HCT116 (cell line): ENCODE data around the gene DCHS2. TPM values are rescaled to one million over a fixed set of nuclear protein-coding genes. Genes with fewer than 3 reads are reported as not detected.

Source experiments
- ATAC-seq: fragments of 200-7000 bp; cut with Tn5 transposase; 2 replicates; pipeline ENCODE4 v1.9.1; 2020; ENCODE audit warnings: mild to moderate bottlenecking, moderate library complexity
- BruUV-seq: library from RNA; stranded (reverse); fragments of 400-500 nt; replicated peaks from 2 replicates; lab custom pipeline; 2021; lab: Mats Ljungman, UMichigan
- CTCF ChIA-PET: fragments of 300-600 bp; sonication (Branson Sonifier 250); formaldehyde crosslinking; loops from one replicate; lab custom pipeline; 2021; ENCODE audit warnings: antibody characterized with exemption; lab: Charles Lee
- POLR2A ChIA-PET: fragments of 300-600, 350-600 bp; sonication (Branson Sonifier 250); formaldehyde crosslinking; loops from one replicate; lab custom pipeline; 2021; ENCODE audit warnings: antibody characterized with exemption; lab: Charles Lee
- RAD21 ChIA-PET, 2 experiments: fragments of 300-600 bp; sonication (Branson Sonifier 250); formaldehyde crosslinking; loops; one replicate each; lab custom pipeline; 2023; ENCODE audit warnings: low total read pairs in 2 of 2; ENCODE audit not compliant: uncharacterized antibody in 2 of 2, unreplicated experiment in 2 of 2, low non-redundant PET in 1 of 2; lab: Charles Lee
- DNase-seq: peaks from one replicate; pipeline ENCODE4 v3.0.0-alpha.2; 2010; ENCODE audit warnings: low read depth, low spot score
- H2AFZ ChIP-seq: fragments of 200-600 bp; shearing (Covaris generic), sonication (generic); 2 replicates; pipeline ENCODE4 v1.6.1; 2017; ENCODE audit warnings: low read depth, mixed run types, mixed read lengths, antibody characterized with exemption, low read length; ENCODE audit not compliant: poor library complexity, severe bottlenecking
- H3K27ac ChIP-seq: 2 replicates; pipeline ENCODE4 v1.5.1; 2012; ENCODE audit warnings: low read depth, low read length
- H3K27me3 ChIP-seq: fragments of 200-600 bp; sonication (generic); 2 replicates; pipeline ENCODE4 v1.6.1; 2016; ENCODE audit warnings: mixed run types, low read length, mixed read lengths; ENCODE audit not compliant: insufficient read depth
- H3K36me3 ChIP-seq, 2 experiments: fragments of 200-500 bp in 1 of 2; fragments of 200-600 bp in 1 of 2; sonication (Bioruptor generic) in 1 of 2; sonication (generic) in 1 of 2; 2 replicates each; pipeline versions ENCODE4 v1.5.1 to v1.6.1; 2014 to 2016; ENCODE audit warnings: low read length in 2 of 2, inconsistent platforms in 1 of 2, mixed read lengths in 1 of 2, mixed run types in 1 of 2; ENCODE audit not compliant: insufficient read depth in 2 of 2, control insufficient read depth in 1 of 2
- H3K4me1 ChIP-seq, 2 experiments: fragments of 200-600 bp in 1 of 2; sonication (generic) in 1 of 2; 2 replicates each; pipeline versions ENCODE4 v1.5.1 to v1.6.1; 2012 to 2017; ENCODE audit warnings: low read length in 2 of 2, inconsistent platforms in 1 of 2, mild to moderate bottlenecking in 1 of 2, mixed read lengths in 1 of 2, mixed run types in 1 of 2, moderate library complexity in 1 of 2; ENCODE audit not compliant: insufficient read depth in 2 of 2, control insufficient read depth in 1 of 2
- H3K4me2 ChIP-seq: fragments of 200-600 bp; sonication (generic); 2 replicates; pipeline ENCODE4 v1.6.1; 2017; ENCODE audit warnings: mixed run types, low read length, mixed read lengths
- H3K4me3 ChIP-seq, 2 experiments: fragments of 200-600 bp in 1 of 2; sonication (generic) in 1 of 2; replicated peaks in 1 of 2; 2 replicates each; pipeline ENCODE4 v1.5.1; 2011 to 2016; ENCODE audit warnings: low read length in 2 of 2, control low read depth in 1 of 2, low read depth in 1 of 2, mild to moderate bottlenecking in 1 of 2, mixed read lengths in 1 of 2, mixed run types in 1 of 2
- H3K79me2 ChIP-seq: fragments of 200-600 bp; sonication (generic); 2 replicates; pipeline ENCODE4 v1.6.1; 2017; ENCODE audit warnings: mild to moderate bottlenecking, mixed run types, low read length, moderate library complexity, mixed read lengths; ENCODE audit not compliant: insufficient read depth
- H3K9ac ChIP-seq: fragments of 200-600 bp; sonication (generic); 2 replicates; pipeline ENCODE4 v1.6.1; 2016; ENCODE audit warnings: low read length, mixed read lengths
- H3K9me2 ChIP-seq: fragments of 200-600 bp; sonication (generic), shearing (Covaris generic); 2 replicates; pipeline ENCODE4 v1.6.1; 2017; ENCODE audit warnings: mixed run types, mild to moderate bottlenecking, moderate library complexity; ENCODE audit not compliant: insufficient read depth
- H3K9me3 ChIP-seq, 2 experiments: fragments of 200-500 bp in 1 of 2; fragments of 200-600 bp in 1 of 2; sonication (Bioruptor generic) in 1 of 2; sonication (generic) in 1 of 2; 2 replicates each; pipeline ENCODE4 v1.6.1; 2014 to 2017; ENCODE audit warnings: low read length in 2 of 2, mixed read lengths in 2 of 2, inconsistent platforms in 1 of 2, low read depth in 1 of 2, mild to moderate bottlenecking in 1 of 2, mixed run types in 1 of 2, moderate library complexity in 1 of 2; ENCODE audit not compliant: control insufficient read depth in 1 of 2, insufficient read depth in 1 of 2
- H4K20me1 ChIP-seq: fragments of 200-600 bp; sonication (generic), shearing (Covaris generic); 2 replicates; pipeline ENCODE4 v1.6.1; 2017; ENCODE audit warnings: mixed run types, mild to moderate bottlenecking, moderate library complexity; ENCODE audit not compliant: insufficient read depth
- CBX3 ChIP-seq: IDR thresholded peaks from 2 replicates; pipeline ENCODE4 v1.6.1; 2012; ENCODE audit warnings: low read depth
- CEBPB ChIP-seq: IDR thresholded peaks from 2 replicates; pipeline ENCODE4 v1.6.1; 2012; ENCODE audit warnings: low read depth
- ELF1 ChIP-seq: IDR thresholded peaks from 2 replicates; pipeline ENCODE4 v1.6.1; 2012; ENCODE audit warnings: low read depth, borderline replicate concordance
- EZH2 ChIP-seq: fragments of 200-600 bp; sonication (generic); IDR thresholded peaks from 2 replicates; pipeline ENCODE4 v1.6.1; 2017; ENCODE audit warnings: antibody characterized with exemption, mixed run types
- FOSL1 ChIP-seq: IDR thresholded peaks from 2 replicates; pipeline ENCODE4 v1.6.1; 2012; ENCODE audit warnings: low read depth
- SIN3A ChIP-seq: IDR thresholded peaks from 2 replicates; pipeline ENCODE4 v1.6.1; 2012; ENCODE audit warnings: low read depth
- ZFX ChIP-seq: fragments of 450-650 bp; IDR thresholded peaks from 2 replicates; pipeline ENCODE4 v1.6.1; 2017
- ZNF274 ChIP-seq: fragments of 200-500 bp; sonication (Bioruptor generic); IDR thresholded peaks from 2 replicates; pipeline ENCODE4 v1.6.1; 2014; ENCODE audit warnings: mild to moderate bottlenecking, low read depth, low read length, inconsistent platforms
- intact Hi-C: fragments of 100-400 bp; cut with micrococcal nuclease; formaldehyde crosslinking; loops from 2 replicates; pipeline ENCODE4 v1.10.0; 2022
- total RNA-seq: library from RNA; stranded (reverse); gene quantifications from one replicate; pipeline ENCODE4 v1.2.1, GENCODE V29; 2021; ENCODE audit not compliant: unreplicated experiment
- TF ChIP-seq, protein P1 (sequence below): IDR thresholded peaks from 2 replicates; pipeline ENCODE4 v1.6.1; 2012; ENCODE audit warnings: low read depth

Gene DCHS2
- total RNA-seq, 1 experiment from 2014 or later = 0.05 TPM

DNA sequence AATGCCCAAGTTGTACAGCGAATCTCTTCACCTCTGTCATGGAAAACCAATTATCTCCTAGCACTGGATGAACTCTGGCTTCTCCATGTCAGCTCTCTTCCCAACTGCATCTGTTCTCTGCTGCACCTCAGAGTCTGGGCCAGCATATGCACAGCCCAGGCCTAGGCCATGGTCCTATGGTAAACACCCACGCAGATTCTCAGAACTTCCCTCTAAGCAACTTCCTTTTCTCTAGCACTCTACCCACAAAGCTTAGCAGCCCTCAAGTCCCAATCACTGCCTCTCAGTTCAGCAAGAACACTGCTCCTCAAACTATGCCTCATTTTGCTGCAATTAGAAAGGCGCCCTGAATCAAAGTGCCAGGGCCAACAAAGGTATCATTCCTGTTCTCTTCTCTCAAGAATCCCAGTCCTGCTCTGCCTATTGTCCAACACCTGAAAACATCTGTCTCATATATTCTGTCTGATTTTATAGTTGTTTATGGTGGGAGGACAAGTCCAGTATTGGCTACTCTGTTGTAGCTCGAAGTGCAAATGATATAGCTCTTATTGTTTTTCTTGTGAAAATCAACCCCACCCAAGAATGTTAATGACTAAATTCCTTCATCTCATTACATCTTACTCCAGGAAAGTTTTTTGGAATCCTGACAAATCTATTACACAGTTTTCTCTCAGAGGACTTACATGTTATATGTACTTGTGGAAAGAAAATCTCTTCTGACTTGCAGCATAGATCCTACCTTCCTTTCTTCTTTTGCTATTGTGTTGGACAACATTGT, 85.4 kb downstream of the DCHS2 start:
- no peaks in the 10 kb centered on the region for H3K9me3 ChIP-seq
- ChIA-PET POLR2A (no interaction called here), CTCF (no interaction called here), RAD21 (no interaction called here)
- no peak overlapping the region for H3K4me3 ChIP-seq
- no TSS peak for BruUV-seq
- no peaks in the 10 kb centered on the region for H3K9me2 ChIP-seq
- H3K79me2 ChIP-seq = no peaks in the 10 kb centered on the region
- no peak overlapping the region for H3K27ac ChIP-seq
- no peaks in the 10 kb centered on the region for H3K4me1 ChIP-seq
- DNase-seq (no peak), ATAC-seq (no peak)
- intact Hi-C loops = no loop called here
- H3K27me3 ChIP-seq = no peaks in the 10 kb centered on the region
- TF ChIP-seq, protein P1, sequence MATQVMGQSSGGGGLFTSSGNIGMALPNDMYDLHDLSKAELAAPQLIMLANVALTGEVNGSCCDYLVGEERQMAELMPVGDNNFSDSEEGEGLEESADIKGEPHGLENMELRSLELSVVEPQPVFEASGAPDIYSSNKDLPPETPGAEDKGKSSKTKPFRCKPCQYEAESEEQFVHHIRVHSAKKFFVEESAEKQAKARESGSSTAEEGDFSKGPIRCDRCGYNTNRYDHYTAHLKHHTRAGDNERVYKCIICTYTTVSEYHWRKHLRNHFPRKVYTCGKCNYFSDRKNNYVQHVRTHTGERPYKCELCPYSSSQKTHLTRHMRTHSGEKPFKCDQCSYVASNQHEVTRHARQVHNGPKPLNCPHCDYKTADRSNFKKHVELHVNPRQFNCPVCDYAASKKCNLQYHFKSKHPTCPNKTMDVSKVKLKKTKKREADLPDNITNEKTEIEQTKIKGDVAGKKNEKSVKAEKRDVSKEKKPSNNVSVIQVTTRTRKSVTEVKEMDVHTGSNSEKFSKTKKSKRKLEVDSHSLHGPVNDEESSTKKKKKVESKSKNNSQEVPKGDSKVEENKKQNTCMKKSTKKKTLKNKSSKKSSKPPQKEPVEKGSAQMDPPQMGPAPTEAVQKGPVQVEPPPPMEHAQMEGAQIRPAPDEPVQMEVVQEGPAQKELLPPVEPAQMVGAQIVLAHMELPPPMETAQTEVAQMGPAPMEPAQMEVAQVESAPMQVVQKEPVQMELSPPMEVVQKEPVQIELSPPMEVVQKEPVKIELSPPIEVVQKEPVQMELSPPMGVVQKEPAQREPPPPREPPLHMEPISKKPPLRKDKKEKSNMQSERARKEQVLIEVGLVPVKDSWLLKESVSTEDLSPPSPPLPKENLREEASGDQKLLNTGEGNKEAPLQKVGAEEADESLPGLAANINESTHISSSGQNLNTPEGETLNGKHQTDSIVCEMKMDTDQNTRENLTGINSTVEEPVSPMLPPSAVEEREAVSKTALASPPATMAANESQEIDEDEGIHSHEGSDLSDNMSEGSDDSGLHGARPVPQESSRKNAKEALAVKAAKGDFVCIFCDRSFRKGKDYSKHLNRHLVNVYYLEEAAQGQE = no peak
- TF ChIP-seq ELF1 (no peak), CEBPB (no peak), EZH2 (no peak), SIN3A (no peak), ZNF274 (no peak), FOSL1 (no peak), CBX3 (no peak), ZFX (no peak)
- no peaks in the 10 kb centered on the region for H4K20me1 ChIP-seq
- H3K4me2 ChIP-seq = no peak overlapping the region
- no peak overlapping the region for H2AFZ ChIP-seq
- H3K36me3 ChIP-seq = no peaks in the 10 kb centered on the region
- H3K9ac ChIP-seq = no peak overlapping the region
